ENCODE data around the gene CDHR4.
"Not testable (repeated sequence)": the region's sequence is repeated elsewhere in the genome, so short reads cannot be mapped to it uniquely, and the experiment has no call there.

DNA sequence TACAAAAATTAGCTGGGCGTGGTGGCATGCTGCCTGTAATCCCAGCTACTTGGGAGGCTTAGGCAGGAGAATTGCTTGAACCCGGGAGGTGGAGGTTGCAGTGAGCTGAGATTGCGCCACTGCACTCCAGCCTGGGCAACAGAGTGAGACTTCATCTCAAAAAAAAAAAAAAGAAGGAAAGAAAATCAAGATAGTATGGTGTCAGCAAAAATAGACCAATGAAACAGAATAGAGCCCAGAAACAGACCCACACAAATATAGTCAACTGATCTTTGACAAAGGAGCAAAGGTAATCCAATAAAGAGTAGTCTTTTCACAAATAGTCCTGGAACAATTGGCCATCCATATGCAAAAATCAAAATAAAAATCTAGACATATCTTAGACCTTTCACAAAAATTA is 23.5 kb upstream of the CDHR4 start:
- TF ChIP-seq, protein P1, sequence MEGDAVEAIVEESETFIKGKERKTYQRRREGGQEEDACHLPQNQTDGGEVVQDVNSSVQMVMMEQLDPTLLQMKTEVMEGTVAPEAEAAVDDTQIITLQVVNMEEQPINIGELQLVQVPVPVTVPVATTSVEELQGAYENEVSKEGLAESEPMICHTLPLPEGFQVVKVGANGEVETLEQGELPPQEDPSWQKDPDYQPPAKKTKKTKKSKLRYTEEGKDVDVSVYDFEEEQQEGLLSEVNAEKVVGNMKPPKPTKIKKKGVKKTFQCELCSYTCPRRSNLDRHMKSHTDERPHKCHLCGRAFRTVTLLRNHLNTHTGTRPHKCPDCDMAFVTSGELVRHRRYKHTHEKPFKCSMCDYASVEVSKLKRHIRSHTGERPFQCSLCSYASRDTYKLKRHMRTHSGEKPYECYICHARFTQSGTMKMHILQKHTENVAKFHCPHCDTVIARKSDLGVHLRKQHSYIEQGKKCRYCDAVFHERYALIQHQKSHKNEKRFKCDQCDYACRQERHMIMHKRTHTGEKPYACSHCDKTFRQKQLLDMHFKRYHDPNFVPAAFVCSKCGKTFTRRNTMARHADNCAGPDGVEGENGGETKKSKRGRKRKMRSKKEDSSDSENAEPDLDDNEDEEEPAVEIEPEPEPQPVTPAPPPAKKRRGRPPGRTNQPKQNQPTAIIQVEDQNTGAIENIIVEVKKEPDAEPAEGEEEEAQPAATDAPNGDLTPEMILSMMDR (IDR thresholded peaks at IDR 0.05) = not testable (repeated sequence)
- TF ChIP-seq POLR2A (IDR thresholded peaks at IDR 0.05) = not testable (repeated sequence)

Data from heart left ventricle (tissue), 13 donors.